Left kidney (tissue), 8 donors: ENCODE data around the gene CAMKK1. TPM values are rescaled to one million over a fixed set of nuclear protein-coding genes. Genes with fewer than 3 reads are reported as not detected.

Source experiments
- DNase-seq: peaks from one replicate; pipeline ENCODE4 v3.0.0-alpha.2; 2013
- long read RNA-seq, 8 donors: transcript quantifications; one replicate each; lab custom pipeline, GENCODE V29; 2026
- polyA plus RNA-seq: library from polyadenylated mRNA; unstranded; fragments of 120-200 nt; gene quantifications from one replicate; pipeline ENCODE4 v1.2.1, GENCODE V29; 2013; ENCODE audit not compliant: insufficient read length

The CAMKK1 gene
- 4.2 TPM for polyA plus RNA-seq
- long read RNA-seq, donor 1, result 0 reads
- long read RNA-seq, donor 2, result 0 reads
- long read RNA-seq, donor 3, result 0 reads
- long read RNA-seq, donor 4, result 0 reads
- long read RNA-seq, donor 5, result 0 reads
- long read RNA-seq, donor 6, result 0 reads
- long read RNA-seq, donor 7, result 0 reads
- long read RNA-seq, donor 8, result 0 reads

DNA sequence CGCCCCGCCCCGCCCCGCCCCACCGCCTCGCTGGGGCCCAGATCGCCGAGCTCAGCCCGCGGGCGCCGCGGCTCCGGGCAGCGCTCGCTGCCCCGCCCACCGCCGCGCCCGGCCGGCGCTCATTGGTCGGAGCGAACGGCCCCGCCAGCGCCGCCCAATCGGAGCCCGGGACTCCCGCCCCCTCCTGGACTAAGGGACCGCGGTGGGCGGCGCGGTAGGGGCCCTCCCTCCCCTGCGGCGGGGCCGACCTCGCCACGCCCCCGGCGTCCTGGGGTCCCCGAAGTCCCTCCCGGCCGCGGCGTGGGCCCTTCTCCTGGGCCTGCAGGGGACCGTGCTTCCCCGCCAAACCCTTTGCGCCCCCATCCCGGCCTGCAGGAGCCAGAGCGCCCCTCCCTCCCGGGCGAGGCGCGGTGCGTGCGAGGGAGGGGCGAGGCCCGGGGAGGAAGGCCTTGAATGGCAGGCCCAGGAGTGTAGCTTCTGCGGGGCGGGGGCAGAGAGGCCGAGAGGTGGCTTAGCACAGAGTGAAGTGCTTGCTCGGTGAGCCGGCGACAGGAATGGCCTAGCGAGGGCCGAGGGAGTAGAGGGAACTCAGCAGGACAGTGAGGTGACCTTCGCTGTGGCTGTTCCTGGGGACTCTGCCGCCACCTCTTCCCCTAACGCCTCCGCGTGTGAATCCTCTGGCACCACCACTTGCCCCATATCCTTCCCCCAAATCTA lies at the start of gene CAMKK1:
TSS of gene CAMKK1 (minus strand) at position 51 of the 717 bp plus-strand sequence. CDS start 7,366 bp downstream, outside the sequence.
- DNase-seq, result peak; percentile 80

DNA sequence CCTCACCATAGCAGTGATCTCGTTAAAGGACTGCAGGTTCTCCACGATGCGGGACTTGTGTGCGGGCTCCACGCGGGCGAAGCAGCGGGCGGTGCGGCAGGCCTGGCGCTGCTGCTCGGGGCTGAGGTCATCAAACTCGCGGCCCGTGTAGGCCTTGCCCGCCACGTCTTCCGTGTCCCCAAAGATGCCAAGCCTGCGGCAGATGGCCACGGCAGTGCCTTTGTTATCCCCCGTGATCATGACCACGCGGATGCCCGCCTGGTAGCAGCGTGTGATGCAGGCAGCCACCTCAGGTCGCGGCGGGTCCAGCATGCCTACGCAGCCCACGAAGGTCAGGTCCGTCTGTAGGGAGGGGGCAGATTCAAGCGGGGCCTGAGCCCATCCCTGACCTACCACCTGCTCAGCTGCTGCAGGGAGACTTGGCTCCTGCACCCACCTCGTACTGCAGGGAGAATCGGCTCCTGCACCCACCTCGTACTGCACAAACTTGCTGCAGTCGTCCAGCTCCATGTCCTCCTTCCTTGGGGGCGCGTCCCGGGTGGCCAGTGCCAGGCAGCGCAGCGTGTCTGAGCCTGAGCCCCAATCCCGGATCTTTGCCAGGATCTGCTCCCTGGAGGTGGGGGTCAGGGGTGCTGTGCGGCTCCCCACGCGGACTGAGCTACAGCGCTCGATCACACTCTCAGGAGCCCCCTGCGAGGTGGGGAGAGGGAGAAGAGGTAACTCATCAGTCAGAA lies 48.3 kb upstream of the CAMKK1 start:
- DNase-seq, result no peak

- no peak for DNase-seq
Observed at GRCh38 chr17:3937359-3937758, 44.5 kb upstream of the CAMKK1 start.

GRCh38 chr17:3935825-3936355 lies 43.0 kb upstream of the CAMKK1 start:
- DNase-seq, result no peak

DNA sequence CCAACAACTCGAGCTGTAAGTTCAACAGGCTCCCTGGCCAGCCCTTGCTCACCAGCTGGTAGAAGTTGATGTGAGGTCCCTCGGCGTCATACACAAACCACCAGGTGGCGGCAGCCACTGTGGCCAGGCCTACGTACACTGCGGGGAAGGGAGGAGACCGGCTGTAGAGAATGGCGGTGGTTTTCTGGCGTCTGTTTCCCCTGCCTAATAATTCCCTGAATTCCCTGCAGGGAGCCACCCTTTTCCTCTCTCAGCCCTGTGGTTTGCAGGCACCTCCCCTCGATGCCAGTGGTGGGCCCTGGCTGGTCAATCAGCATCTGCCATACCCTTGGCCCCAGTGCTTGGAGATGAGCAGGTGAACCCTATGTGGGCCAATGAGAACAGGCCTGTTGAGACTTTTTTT lies 42.3 kb upstream of the CAMKK1 start:
- DNase-seq, result peak; percentile 75

- no peak for DNase-seq
Observed at GRCh38 chr17:3929764-3930163, 36.9 kb upstream of the CAMKK1 start.

DNA sequence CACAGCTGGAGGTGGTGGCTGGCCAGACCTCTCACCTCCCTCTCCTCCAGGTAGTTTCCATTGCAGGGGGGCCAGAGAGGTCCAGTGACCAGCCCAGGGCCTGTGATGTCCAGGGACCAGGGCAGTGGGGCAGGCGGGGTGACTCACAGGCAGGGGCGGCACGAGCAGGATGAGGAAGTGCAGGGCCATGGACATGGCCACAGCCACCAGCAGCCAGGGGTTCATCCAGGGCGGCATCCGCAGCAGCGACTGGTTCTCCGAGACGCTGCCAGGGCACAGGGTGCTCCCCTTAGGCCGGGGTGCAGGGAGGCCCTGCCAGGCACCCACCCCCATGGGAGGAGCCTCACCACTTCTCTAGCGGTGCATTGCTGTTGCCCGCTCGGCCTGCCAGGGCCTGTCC lies 36.3 kb upstream of the CAMKK1 start:
- no peak for DNase-seq

- no peak for DNase-seq
Observed at GRCh38 chr17:3928406-3928805, 35.6 kb upstream of the CAMKK1 start.

GRCh38 chr17:3927628-3928340 lies 34.9 kb upstream of the CAMKK1 start:
- no peak for DNase-seq

DNA sequence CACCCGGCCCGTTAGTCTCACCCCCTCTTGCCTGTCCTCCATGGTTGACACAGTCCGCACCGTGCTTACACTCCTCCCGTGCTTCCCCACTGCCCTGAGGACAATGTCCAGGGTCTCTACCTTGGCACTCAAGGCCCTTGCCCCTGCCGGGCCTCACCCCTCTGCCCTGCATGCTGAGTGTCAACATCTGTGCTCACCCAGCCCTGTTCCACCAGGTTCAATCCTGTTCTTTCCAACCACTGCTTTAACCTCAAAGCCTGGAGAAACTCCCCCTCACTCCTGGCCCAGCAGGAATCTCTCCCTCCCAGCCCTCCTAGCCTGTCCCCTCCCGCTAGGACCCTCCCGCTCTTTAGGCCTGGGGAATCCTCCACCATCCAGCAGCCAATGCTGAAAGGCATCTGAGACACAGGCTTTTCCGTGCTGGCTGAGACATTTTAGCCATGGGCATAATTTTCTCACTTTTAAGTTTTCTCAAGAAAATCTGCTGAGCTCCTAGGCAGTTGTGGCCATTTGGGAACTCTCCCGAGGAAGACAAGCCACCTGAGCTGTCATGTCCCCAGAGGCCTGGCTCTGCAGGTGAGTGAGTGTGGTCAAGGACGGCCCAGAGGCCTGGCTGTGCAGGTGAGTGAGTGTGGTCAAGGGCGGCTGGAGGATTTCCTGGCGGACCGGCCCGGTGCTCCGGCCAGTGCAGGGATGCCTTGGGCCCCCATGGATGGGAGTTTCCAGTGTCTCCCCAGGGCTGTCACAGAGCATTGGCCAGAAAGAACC lies 34.2 kb upstream of the CAMKK1 start:
- DNase-seq, result peak; percentile 69

- DNase-seq, result no peak
Observed at GRCh38 chr17:3925684-3926485, 33.0 kb upstream of the CAMKK1 start.

DNA sequence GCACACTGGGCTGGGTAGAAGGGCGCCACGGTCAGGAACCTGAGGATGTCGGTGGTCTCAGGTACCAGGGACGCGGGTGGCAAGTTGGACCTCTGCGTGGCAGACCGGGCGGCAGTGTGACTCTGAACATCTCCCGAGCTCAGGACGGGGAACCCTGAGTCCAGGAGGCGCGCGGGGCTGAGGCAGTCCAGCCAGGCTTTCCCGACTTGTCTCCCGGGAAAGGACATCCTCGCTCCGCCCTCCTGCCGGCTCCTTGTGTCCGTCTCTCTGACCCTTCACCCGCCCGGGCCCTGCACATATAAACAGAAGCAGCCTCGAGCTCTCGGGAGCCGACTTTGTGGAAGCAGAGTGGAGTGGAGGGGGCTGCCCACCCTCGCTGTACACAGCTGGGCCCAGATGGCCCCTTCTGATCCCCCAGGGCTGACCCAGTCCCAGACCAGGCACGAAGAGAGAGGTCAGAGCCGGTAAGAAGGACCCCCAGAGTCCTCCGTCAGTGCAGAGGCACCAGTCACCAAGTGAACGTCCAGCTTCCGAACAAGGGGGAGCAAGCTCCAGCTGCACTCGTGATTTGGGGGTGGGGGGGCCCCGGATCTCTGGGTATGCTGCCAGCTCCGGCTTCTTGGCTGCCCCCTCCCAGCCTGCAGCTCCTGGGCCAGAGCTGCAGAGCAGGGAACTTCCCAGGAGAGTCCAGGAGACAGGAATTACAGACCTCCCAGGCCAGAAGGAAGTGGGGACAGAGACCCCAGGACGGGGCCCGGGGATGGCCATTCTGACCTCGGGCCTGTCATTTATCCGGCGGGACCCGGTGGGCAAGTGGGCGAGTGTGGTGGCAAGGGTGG lies 31.9 kb upstream of the CAMKK1 start:
- no peak for DNase-seq

DNA sequence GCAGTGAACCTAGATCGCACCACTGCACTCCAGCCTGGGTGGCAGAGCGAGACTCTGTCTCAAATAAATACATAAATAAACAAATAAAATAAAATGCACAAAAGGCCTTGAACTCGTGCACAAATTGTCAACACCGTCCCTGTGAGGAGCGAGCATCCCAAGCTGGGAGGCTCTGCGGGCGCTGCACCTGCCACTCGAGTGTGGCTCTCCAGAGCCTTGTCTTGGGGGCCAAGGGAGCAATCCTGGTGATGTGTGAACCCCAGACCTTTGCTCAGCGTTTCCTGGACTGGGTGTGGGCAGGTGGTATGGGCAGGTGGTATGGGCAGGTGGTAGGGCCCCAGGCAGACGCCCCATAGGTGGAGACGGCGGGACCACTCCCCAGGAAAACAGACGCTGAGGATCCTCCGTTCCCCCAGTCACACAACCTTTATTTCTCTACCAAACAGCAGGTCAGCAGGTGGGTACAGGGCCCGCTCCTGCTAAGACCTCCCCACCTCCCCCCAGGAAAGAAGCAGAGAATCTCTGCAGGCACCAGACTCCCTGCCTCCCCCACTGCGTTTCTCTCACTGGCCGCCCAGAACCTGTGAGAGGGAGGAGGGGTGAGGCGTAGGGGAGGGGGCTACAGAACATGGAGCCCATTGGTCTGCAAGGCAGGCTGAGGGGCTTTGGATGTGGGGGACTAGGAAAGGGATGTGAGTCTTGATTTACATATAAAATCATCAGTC lies 30.8 kb upstream of the CAMKK1 start:
- DNase-seq, result no peak

- no peak for DNase-seq
Observed at GRCh38 chr17:3922765-3923164, 29.9 kb upstream of the CAMKK1 start.

GRCh38 chr17:3921502-3922319 lies 28.9 kb upstream of the CAMKK1 start:
- no peak for DNase-seq

- no peak for DNase-seq
Observed at GRCh38 chr17:3921006-3921405, 28.2 kb upstream of the CAMKK1 start.

- no peak for DNase-seq
Observed at GRCh38 chr17:3919123-3919624, 26.3 kb upstream of the CAMKK1 start.
